Limb (tissue), 2 donors: Measurements from ENCODE around the gene TSPAN9.

Source experiments
- DNase-seq, 2 donors: peaks; one replicate each; pipeline ENCODE4 v3.0.0-alpha.2; 2016; ENCODE audit errors: extremely low spot score in 2 of 2

TSPAN9 gene

GRCh38 chr12:3223601-3224529 is 146.7 kb downstream of the TSPAN9 start:
- no peak for DNase-seq

DNA sequence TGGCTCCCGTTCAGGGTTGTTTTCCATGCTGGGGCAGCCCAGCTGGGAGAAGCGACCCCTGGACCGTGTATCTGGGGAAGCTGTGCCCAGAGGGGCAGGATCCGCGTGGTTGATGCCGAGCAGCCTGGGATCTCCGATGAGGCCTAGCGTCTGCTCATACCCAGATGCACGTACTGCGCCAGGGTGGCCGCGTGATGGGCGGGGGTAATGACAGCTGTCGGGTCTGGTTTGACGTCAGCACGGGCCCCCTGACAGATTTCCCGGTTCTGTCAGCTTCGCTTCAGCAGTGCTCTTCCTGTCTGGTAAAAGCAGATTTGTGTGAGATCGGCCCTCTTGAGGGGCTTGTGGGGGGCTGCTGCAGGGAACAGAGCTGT is 147.3 kb downstream of the TSPAN9 start:
- peak in 1 of 2 donors; percentile 34 for DNase-seq

DNA sequence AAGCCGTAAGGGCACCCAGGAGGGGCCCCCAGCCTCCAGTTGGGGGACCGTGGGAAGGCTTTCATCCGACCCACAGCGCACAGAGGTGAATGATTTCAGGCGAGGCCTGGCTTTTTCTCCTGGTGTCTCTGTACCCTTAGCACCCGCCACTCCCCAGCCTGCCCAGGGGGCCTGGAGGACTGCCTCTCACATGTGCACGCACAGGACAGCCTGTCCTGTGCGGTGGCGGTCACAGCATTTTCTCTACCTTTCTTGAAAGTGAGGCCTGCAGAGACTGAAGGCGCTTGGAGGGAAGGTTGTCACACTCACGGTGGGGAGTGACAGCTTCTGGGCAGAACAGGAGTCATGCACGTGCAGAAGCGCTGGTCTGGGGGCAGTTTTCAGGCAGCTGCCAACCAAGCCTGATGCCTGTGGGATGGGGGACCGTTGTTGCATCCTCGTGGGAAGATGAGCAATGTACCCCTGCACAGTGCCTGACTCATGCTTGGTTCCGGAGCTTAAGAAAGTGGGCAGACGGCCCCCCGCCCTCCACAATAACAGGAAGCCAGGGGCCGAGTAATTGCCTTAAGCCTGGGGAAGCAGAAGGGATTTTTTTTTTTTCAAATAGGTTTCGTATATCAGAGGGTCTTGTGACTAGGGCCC is 148.1 kb downstream of the TSPAN9 start:
- DNase-seq: no peak

- no peak for DNase-seq
Observed at GRCh38 chr12:3225796-3226180, 148.6 kb downstream of the TSPAN9 start.

DNA sequence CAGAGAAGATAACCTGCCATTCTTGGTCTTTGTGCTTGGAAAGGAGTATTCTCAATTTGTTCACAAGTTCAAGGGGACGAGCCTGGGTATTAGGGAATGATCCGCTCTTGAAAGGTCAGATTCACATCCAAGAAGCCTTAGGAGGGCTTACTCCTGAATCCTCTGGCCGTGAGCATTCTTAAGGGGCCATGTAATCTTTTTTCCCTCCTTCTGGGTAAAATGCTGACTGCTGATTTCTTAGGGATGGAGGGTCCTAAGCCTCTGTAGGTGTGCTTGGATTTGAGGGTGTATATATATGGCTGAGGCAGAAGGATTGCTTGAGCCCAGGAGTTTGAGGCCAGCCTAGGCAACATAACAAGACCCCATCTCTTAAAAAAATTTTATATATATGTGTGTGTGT is 149.1 kb downstream of the TSPAN9 start:
- DNase-seq: no peak

GRCh38 chr12:3227076-3227975 is 150.1 kb downstream of the TSPAN9 start:
- DNase-seq: no peak

- DNase-seq: no peak
Observed at GRCh38 chr12:3228552-3228951, 151.4 kb downstream of the TSPAN9 start.

GRCh38 chr12:3229577-3229976 is 152.4 kb downstream of the TSPAN9 start:
- DNase-seq: no peak

DNA sequence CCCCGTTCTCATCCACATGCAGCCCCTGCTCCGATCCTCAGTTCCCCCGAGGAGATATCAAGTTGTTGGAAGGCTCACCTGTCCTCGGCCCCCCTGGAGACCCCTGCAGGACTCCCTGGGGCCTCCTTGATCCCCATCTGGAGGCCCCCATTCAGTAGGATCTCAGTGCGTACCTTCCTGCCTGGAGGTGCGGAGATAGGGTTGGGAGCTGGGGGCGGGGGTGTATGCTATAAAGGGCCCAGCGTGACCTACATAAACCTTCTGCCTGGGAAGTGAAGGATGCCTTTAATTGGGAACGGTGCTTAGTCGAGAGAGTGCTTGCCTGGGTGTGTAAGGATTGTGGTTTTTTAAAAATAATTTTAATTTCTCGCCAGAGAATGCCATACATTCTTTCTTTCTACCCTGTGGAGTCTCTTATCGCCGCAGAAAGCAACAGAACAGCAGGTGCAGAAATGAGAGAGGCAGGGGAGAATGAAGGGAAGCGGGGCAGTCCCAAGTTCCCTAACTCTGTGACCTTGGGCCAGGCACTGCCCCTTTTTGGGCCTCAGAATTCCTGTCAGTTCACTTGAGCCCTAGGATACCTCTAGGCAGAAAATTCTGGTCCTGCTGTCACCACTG is 153.7 kb downstream of the TSPAN9 start:
- no peak for DNase-seq

DNA sequence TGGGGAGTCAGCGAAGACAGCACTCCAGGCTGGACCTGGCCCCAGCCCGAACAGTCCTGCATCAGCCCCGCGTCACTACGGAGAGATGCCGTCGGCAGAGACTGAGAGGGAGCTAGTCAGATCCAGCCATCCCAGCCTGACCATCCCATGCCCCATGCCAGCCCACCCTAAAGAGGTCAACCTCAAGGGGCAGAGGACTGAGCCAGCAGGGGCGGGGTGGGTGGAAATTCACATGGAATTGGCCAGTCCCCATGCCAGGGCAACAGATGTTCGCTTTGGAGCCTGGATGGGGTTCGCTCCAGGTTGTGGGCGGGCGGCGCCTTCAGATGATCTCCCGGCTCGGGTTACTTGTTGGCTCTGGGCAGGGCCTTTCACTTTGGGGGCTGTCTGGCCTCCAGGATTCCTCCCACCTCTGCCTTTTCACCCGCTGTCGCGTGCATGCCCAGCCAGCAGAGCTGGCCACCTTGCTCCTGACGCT is 154.3 kb downstream of the TSPAN9 start:
- peak; percentile 32 to 72 for DNase-seq

DNA sequence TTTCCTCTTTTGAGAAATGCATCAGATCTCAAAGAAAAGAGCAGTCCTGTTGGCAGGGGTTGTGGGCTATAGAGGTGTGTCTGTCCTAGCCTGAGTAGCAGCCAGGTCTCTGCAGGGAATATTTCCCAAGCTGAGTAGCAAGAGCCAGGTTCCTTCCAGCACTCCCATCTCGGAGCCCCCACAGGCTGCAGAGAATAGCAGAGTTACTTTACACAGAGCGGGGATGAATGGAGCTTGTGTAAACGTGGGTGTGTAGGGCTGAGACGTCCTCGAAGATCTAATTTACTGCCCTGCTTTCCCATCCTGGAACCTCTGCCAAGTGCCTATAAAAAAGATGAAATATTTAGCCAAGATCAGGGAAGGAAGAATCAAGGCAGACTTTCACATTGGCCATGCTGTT is 156.6 kb downstream of the TSPAN9 start:
- DNase-seq: no peak

DNA sequence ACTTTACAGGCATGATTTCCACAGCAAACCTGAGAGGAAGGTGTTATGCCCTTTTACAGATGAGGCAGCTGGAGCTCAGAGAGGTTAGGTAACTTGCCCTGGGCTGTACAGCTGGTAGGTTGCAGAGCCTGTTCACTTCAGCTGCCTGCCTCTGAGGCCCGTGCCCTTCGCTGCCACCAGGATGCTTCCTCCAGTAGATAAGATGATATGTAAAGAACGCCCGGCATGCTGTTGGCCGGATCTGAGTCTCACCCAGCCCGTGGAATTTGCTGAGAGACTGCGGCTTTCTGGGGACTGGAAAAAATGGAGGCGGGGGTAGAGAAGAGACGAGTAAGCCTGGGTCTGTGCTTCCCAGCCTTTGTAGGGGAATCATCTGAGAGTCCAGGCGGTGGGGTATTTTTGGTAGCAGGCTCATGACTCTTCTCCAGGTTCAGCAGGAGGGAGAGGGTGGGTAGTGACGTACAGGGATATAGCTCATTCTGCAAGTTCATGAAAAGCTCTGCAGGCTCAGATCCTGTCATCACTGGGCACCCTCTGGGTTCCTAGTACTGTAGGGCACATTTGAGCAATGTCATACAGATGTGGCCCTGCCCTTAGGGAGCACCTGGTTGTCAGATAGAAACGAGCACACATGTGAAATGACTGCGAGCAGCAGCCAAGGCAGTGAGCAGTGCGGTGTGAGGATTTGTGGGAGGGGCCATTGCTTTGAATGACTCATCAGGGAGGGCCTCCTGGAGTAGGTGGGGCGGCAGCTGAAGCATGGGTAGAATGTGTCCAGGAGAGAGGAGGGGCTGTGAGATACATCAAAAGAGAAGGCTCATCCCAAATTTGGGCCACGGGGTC is 159.4 kb downstream of the TSPAN9 start:
- DNase-seq: no peak

- no peak for DNase-seq
Observed at GRCh38 chr12:3238196-3238595, 161.0 kb downstream of the TSPAN9 start.

DNA sequence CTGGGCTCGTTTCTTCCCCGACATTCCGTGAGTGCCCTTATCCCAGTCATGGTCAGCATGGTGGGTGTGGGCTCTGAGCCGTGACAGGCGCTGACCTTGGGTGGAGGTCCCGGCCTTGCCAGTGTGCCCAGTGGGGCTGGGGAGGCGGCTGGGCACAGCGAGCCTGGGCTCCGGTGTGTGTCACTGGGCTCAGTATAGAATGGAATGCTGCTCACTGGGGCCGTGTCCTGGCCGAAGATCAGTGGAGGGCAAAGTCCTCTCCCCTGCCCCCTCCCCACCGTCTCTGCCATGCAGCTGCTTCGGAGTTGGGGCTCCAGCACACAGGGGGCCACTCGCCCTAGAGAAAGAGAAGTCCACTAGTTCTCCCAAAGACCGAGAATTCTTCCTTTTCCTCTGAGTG is 164.4 kb downstream of the TSPAN9 start:
- DNase-seq: no peak

DNA sequence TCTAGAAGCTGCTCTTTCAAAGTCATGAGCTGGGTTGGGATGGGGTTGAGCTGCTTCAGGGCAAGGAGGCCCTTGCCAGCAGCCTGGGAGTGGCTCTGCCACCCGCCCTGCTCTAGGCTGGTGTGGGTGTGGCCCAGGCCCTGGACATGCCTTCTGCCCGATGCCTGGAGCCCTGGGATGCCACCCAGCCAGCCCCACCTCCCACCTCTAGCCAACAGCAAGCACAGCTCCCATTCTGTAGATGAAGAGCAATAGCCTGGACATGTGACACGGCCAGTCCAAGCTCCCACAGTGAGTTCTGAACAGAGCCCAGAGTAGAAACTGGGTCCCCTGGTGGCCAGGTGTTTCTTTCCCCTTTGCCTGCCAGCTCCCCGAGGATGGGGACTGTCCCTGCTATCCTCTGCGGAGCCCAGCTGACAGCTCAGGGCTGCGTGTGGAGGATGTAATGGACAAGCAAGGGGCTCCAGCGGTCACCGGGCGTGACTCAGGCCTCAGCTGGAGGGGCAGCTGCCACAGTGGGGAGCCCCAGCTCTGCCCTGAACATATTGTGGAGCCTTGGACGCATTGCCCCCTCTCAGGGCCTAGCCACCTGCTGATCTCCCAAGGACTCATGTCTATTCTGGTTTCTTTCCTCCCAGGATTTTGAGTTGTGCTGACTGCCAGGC is 165.2 kb downstream of the TSPAN9 start:
- DNase-seq: no peak

GRCh38 chr12:3243376-3244084 is 166.4 kb downstream of the TSPAN9 start:
- DNase-seq: no peak

- DNase-seq: no peak
Observed at GRCh38 chr12:3244219-3244750, 167.1 kb downstream of the TSPAN9 start.

DNA sequence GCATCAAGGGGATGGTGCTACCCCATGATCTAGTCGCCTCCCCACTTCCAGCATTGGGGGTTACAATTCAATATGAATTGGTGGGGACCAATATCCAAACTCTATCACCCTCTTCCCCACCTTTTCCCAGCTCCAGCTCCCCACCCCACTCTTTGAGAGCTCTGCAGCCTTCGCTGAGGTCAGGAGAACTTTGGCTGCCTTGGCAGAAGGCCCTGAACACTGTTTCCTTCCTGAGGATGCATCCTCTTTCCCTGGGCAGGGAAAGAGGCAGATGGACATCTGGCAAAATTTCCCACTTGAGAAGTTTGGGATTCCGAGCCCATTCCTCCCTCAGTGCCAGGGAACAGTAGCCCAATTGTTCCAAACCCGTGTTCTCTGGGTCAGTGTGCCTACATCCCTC is 169.1 kb downstream of the TSPAN9 start:
- DNase-seq: no peak

- no peak for DNase-seq
Observed at GRCh38 chr12:3247077-3247476, 169.9 kb downstream of the TSPAN9 start.
